K562 (cell line): Measurements from ENCODE around the gene RHO. TPM values are rescaled to one million over a fixed set of nuclear protein-coding genes. Genes with fewer than 3 reads are reported as not detected.

ENCODE experiments used
- ATAC-seq: fragments of 200-7000 bp; cut with Tn5 transposase; 3 replicates; pipeline ENCODE4 v1.9.1; 2020; ENCODE audit warnings: moderate library complexity
- BruUV-seq: library from RNA; stranded (reverse); fragments of 400-500 nt; replicated peaks from 2 replicates; lab custom pipeline; 2021; lab: Mats Ljungman, UMichigan
- CTCF ChIA-PET: fragments of 300-600 bp; formaldehyde crosslinking; extraction: SDS; loops from one replicate; lab custom pipeline; 2021; ENCODE audit warnings: low intra/inter-chr PET ratio; lab: Yijun Ruan, JAX
- POLR2A ChIA-PET: fragments of 300-600, 350-650 bp; sonication (Branson Sonifier 250); formaldehyde crosslinking; extraction: SDS; loops from one replicate; lab custom pipeline; 2021; ENCODE audit warnings: antibody characterized with exemption, inconsistent platforms; lab: Yijun Ruan, JAX
- DNase-seq, 4 experiments: peaks; one replicate each; pipeline versions ENCODE4 v3.0.0 to v3.0.0-alpha.2; 2011 to 2018; ENCODE audit warnings: low spot score in 3 of 4, mixed read lengths in 3 of 4; ENCODE audit errors: extremely low read depth in 1 of 4
- FAIRE-seq: peaks from 2 replicates; lab custom pipeline; 2011; peaks lifted over from hg19 to GRCh38; lab: Jason Lieb, UNC
- H2AFZ ChIP-seq: 2 replicates; pipeline ENCODE4 v1.6.0; 2011; ENCODE audit warnings: low read depth, low read length, control low read depth, inconsistent platforms
- H3K27ac ChIP-seq: fragments of 200-600 bp; 3 replicates; pipeline ENCODE4 v1.8.0; 2011; ENCODE audit warnings: low read depth, mild to moderate bottlenecking, control low read depth, inconsistent platforms, low read length, moderate library complexity, mixed read lengths; ENCODE audit errors: extremely low read depth
- H3K27me3 ChIP-seq, 2 experiments: fragments of 300-600 bp in 1 of 2; 2 replicates in 1 of 2; 3 replicates in 1 of 2; pipeline versions ENCODE4 v1.6.0 to v1.8.0; 2011; ENCODE audit warnings: inconsistent platforms in 2 of 2, low read length in 2 of 2, mild to moderate bottlenecking in 1 of 2, mixed read lengths in 1 of 2, moderate library complexity in 1 of 2; ENCODE audit not compliant: control insufficient read depth in 2 of 2, insufficient read depth in 2 of 2
- H3K36me3 ChIP-seq: fragments of 300-600 bp; 3 replicates; pipeline ENCODE4 v1.8.0; 2011; ENCODE audit warnings: mild to moderate bottlenecking, low read length, inconsistent platforms; ENCODE audit not compliant: control insufficient read depth, insufficient read depth
- H3K4me1 ChIP-seq, 2 experiments: fragments of 200-600 bp in 1 of 2; replicated peaks in 1 of 2; 2 replicates in 1 of 2; 3 replicates in 1 of 2; pipeline versions ENCODE4 v1.5.1 to v1.8.0; 2011; ENCODE audit warnings: inconsistent platforms in 2 of 2, low read length in 2 of 2, mild to moderate bottlenecking in 1 of 2, mixed read lengths in 1 of 2, moderate library complexity in 1 of 2; ENCODE audit not compliant: control insufficient read depth in 2 of 2, insufficient read depth in 2 of 2
- H3K4me2 ChIP-seq: 2 replicates; pipeline ENCODE4 v1.6.1; 2011; ENCODE audit warnings: low read length, control low read depth, inconsistent platforms, mixed read lengths; ENCODE audit not compliant: insufficient read depth
- H3K4me3 ChIP-seq: fragments of 200-600 bp; sonication (generic), shearing (Covaris generic); 2 replicates; pipeline ENCODE4 v1.5.1; 2016; ENCODE audit warnings: control low read depth, inconsistent platforms
- H3K79me2 ChIP-seq: fragments of 200-600 bp; 3 replicates; pipeline ENCODE4 v1.8.0; 2011; ENCODE audit warnings: low read length, inconsistent platforms; ENCODE audit not compliant: control insufficient read depth, insufficient read depth
- H3K9ac ChIP-seq, 2 experiments: 2 replicates each; pipeline versions ENCODE4 v1.6.0 to v1.6.1; 2011; ENCODE audit warnings: low read depth in 2 of 2, low read length in 2 of 2, control low read depth in 1 of 2, inconsistent platforms in 1 of 2, mild to moderate bottlenecking in 1 of 2, mixed read lengths in 1 of 2; ENCODE audit not compliant: insufficient read depth in 1 of 2
- H3K9me1 ChIP-seq: one replicate; pipeline ENCODE4 v1.6.0; 2011; ENCODE audit warnings: inconsistent platforms, mild to moderate bottlenecking, low read length, moderate library complexity; ENCODE audit not compliant: control insufficient read depth, insufficient read depth
- H3K9me3 ChIP-seq: replicated peaks from 2 replicates; pipeline ENCODE4 v1.5.1; 2011; ENCODE audit warnings: low read depth, low read length, inconsistent platforms; ENCODE audit not compliant: control insufficient read depth, insufficient read depth
- H4K20me1 ChIP-seq: replicated peaks from 2 replicates; pipeline ENCODE4 v1.6.1; 2011; ENCODE audit warnings: low read length, inconsistent platforms, mixed read lengths; ENCODE audit not compliant: control insufficient read depth, insufficient read depth
- EHMT2 ChIP-seq: fragments of 450-650 bp; IDR thresholded peaks from 2 replicates; pipeline ENCODE4 v1.6.1; 2018; ENCODE audit warnings: antibody characterized with exemption
- MBD1 ChIP-seq: fragments of 250-450 bp; sonication (Bioruptor Pico); IDR thresholded peaks from 2 replicates; pipeline ENCODE4 v1.8.0; 2022; ENCODE audit warnings: inconsistent platforms
- NCOA6 ChIP-seq: fragments of 450-650 bp; IDR thresholded peaks from 2 replicates; pipeline ENCODE4 v1.6.1; 2017; ENCODE audit warnings: mild to moderate bottlenecking
- PCBP1 ChIP-seq: fragments of 200-400 bp; formaldehyde crosslinking; IDR thresholded peaks from 2 replicates; pipeline ENCODE4 v1.6.1; 2018; ENCODE audit warnings: mild to moderate bottlenecking, low read depth, low read length; ENCODE audit not compliant: poor library complexity, severe bottlenecking
- RBFOX2 ChIP-seq: fragments of 200-400 bp; formaldehyde crosslinking; IDR thresholded peaks from 2 replicates; pipeline ENCODE4 v1.6.1; 2017; ENCODE audit warnings: low read depth, mild to moderate bottlenecking, low read length, moderate library complexity
- ZNF140 ChIP-seq: fragments of 250-450 bp; sonication (Bioruptor Pico); IDR thresholded peaks from 2 replicates; pipeline ENCODE4 v1.8.0; 2021; ENCODE audit warnings: moderate library complexity, mild to moderate bottlenecking, inconsistent platforms
- WGBS: fragments of 100-300 bp; shearing (Covaris generic); methylation state at CpG from one replicate; pipeline ENCODE4 v1.1.6; 2016; ENCODE audit warnings: low coverage, mixed read lengths; ENCODE audit not compliant: insufficient coverage; ENCODE audit errors: missing lambda C conversion rate; 5-methylcytosine and 5-hydroxymethylcytosine counted together
- in situ Hi-C: fragments of 300-500 bp; cut with MboI; formaldehyde crosslinking; loops from 4 replicates; pipeline ENCODE4 v1.15.0; 2018; ENCODE audit warnings: inconsistent platforms, mixed read lengths
- intact Hi-C: fragments of 100-400 bp; cut with micrococcal nuclease; formaldehyde crosslinking; loops from 2 replicates; pipeline ENCODE4 v1.14.2; 2022
- polyA plus RNA-seq, 8 experiments: library from polyadenylated mRNA; depleted of rRNA in 4 of 8; stranded (reverse) in 5 of 8; unstranded in 3 of 8; fragments of >200 nt; fragmentation: Nextera tagmentation in 2 of 8; fragmentation: Illumina TruSeq in 1 of 8; extraction: Ambion mirVana in 2 of 8; extraction: Trizol in 1 of 8; gene quantifications; 2 replicates each; pipeline versions ENCODE4 v1.2.1 to v1.2.3, GENCODE V29; 2011 to 2014; ENCODE audit warnings: inconsistent platforms in 1 of 8, missing spikeins in 1 of 8
- total RNA-seq, 7 experiments: library from RNA; depleted of rRNA in 6 of 7; stranded (reverse); fragments of >200 nt in 6 of 7; fragmentation: Illumina TruSeq in 2 of 7; extraction: Trizol in 2 of 7; gene quantifications; 2 replicates each; pipeline versions ENCODE4 v1.2.1 to v1.2.3, GENCODE V29; 2011 to 2021; ENCODE audit warnings: low replicate concordance in 1 of 7
- TF ChIP-seq, protein P1 (sequence below): fragments of 450-650 bp; formaldehyde crosslinking; IDR thresholded peaks from 2 replicates; pipeline ENCODE4 v1.4.0; 2020; ENCODE audit warnings: mild to moderate bottlenecking, moderate library complexity

RHO gene
- total and polyA plus RNA-seq, 9 of the 15 experiments (the other 6 are each of a cell fraction or from before 2014, with no cell fraction given), result not detected

- ChIA-PET POLR2A (no interaction called here), CTCF (no interaction called here)
- Histone ChIP-seq H3K4me3 (no peak overlapping the region), H3K9me3 (no peaks in the 10 kb centered on the region), H4K20me1 (no peaks in the 10 kb centered on the region), H3K36me3 (0 out of 3 replicates have a peak, but pooled peaks cover 3% of the 10 kb centered on the region), H3K4me2 (no peak overlapping the region), H3K79me2 (no peaks in the 10 kb centered on the region), H2AFZ (no peak overlapping the region), H3K27ac (no peak overlapping the region), H3K9ac (no peak overlapping the region), H3K4me1 (no peaks in the 10 kb centered on the region; a peak in 1 of 5 replicates), H3K27me3 (no peaks in the 10 kb centered on the region), H3K9me1 (no peaks in the 10 kb centered on the region)
- in situ Hi-C loops (no loop called here), intact Hi-C loops (no loop called here)
- ATAC-seq, result no peak
- FAIRE-seq, result no peak
- no peak for DNase-seq
- BruUV-seq, result no TSS peak
- 73% methylated on average over 9 of the region's 9 CpGs for WGBS
- TF ChIP-seq NCOA6 (no peak), MBD1 (CRISPR knock-in tag) (no peak), EHMT2 (no peak), ZNF140 (CRISPR knock-in tag) (no peak), RBFOX2 (no peak), PCBP1 (no peak)
- TF ChIP-seq, protein P1, sequence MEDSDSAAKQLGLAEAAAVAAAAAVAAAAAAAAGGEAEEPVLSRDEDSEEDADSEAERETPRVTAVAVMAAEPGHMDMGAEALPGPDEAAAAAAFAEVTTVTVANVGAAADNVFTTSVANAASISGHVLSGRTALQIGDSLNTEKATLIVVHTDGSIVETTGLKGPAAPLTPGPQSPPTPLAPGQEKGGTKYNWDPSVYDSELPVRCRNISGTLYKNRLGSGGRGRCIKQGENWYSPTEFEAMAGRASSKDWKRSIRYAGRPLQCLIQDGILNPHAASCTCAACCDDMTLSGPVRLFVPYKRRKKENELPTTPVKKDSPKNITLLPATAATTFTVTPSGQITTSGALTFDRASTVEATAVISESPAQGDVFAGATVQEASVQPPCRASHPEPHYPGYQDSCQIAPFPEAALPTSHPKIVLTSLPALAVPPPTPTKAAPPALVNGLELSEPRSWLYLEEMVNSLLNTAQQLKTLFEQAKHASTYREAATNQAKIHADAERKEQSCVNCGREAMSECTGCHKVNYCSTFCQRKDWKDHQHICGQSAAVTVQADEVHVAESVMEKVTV (CRISPR knock-in tag), result no peak
These were observed 22.2 kb upstream of the RHO start for GRCh38 chr3:129506231-129506742.
